WTC11 (cell line): ENCODE measurements around the gene VSNL1. TPM values are rescaled to one million over a fixed set of nuclear protein-coding genes. Genes with fewer than 3 reads are reported as not detected.
A peak's percentile ranks its signal among the peaks of the same experiment; 100 is the strongest.

Source experiments
- ATAC-seq: fragments of 200-7000 bp; cut with Tn5 transposase; 2 replicates; pipeline ENCODE4 v1.10.0; 2021; ENCODE audit warnings: mild to moderate bottlenecking, moderate library complexity
- CTCF ChIA-PET: fragments of 300-600 bp; sonication (Branson Sonifier 250); formaldehyde crosslinking; loops from one replicate; lab custom pipeline; 2021; ENCODE audit warnings: antibody characterized with exemption; lab: Charles Lee
- POLR2A ChIA-PET: fragments of 350-600 bp; sonication (Branson Sonifier 250); formaldehyde crosslinking; loops from one replicate; lab custom pipeline; 2021; ENCODE audit warnings: antibody characterized with exemption; lab: Charles Lee
- DNase-seq: peaks from one replicate; pipeline ENCODE4 v3.0.0; 2021; ENCODE audit warnings: low spot score
- H3K27ac Mint-ChIP-seq: 2 replicates; pipeline ENCODE4 v1.8.0; 2021; ENCODE audit warnings: mixed read lengths
- H3K27me3 Mint-ChIP-seq: 2 replicates; pipeline ENCODE4 v1.8.0; 2021; ENCODE audit warnings: low read depth, mild to moderate bottlenecking, moderate library complexity, mixed read lengths
- H3K36me3 Mint-ChIP-seq: 2 replicates; pipeline ENCODE4 v1.8.0; 2021; ENCODE audit warnings: mixed read lengths
- H3K4me1 Mint-ChIP-seq: 2 replicates; pipeline ENCODE4 v1.8.0; 2022; ENCODE audit warnings: mixed read lengths
- H3K4me3 Mint-ChIP-seq: 2 replicates; pipeline ENCODE4 v1.8.0; 2021; ENCODE audit warnings: mild to moderate bottlenecking, moderate library complexity, mixed read lengths
- H3K9me3 Mint-ChIP-seq: 2 replicates; pipeline ENCODE4 v1.8.0; 2021; ENCODE audit warnings: mixed read lengths
- ARID4B ChIP-seq: sonication (generic); formaldehyde crosslinking; IDR thresholded peaks from 2 replicates; pipeline ENCODE4 v1.8.0; 2023; ENCODE audit warnings: missing genetic modification reagents, mild to moderate bottlenecking, borderline replicate concordance
- CREM ChIP-seq: sonication (generic); formaldehyde crosslinking; IDR thresholded peaks from 2 replicates; pipeline ENCODE4 v1.8.1; 2022; ENCODE audit warnings: mild to moderate bottlenecking, missing genetic modification reagents, moderate library complexity
- EMX1 ChIP-seq: fragments of 250-450 bp; sonication (Bioruptor Pico); IDR thresholded peaks from 2 replicates; pipeline ENCODE4 v1.8.0; 2021; ENCODE audit warnings: mild to moderate bottlenecking
- ETV6 ChIP-seq: sonication (generic); formaldehyde crosslinking; IDR thresholded peaks from 2 replicates; pipeline ENCODE4 v1.8.1; 2022; ENCODE audit warnings: mild to moderate bottlenecking, missing genetic modification reagents
- FOXJ3 ChIP-seq: sonication (generic); formaldehyde crosslinking; IDR thresholded peaks from 2 replicates; pipeline ENCODE4 v1.9.0; 2021; ENCODE audit warnings: missing genetic modification reagents, mild to moderate bottlenecking, borderline replicate concordance
- FOXK1 ChIP-seq: sonication (generic); formaldehyde crosslinking; IDR thresholded peaks from 2 replicates; pipeline ENCODE4 v1.8.0; 2022; ENCODE audit warnings: mild to moderate bottlenecking, moderate library complexity, missing genetic modification reagents
- FOXP4 ChIP-seq: sonication (generic); formaldehyde crosslinking; IDR thresholded peaks from 2 replicates; pipeline ENCODE4 v1.8.0; 2022; ENCODE audit warnings: mild to moderate bottlenecking, missing genetic modification reagents
- GRHL2 ChIP-seq: fragments of 250-450 bp; sonication (Bioruptor Pico); IDR thresholded peaks from 2 replicates; pipeline ENCODE4 v1.8.0; 2022; ENCODE audit warnings: mild to moderate bottlenecking, moderate library complexity; ENCODE audit not compliant: insufficient replicate concordance, severe bottlenecking
- IRF2 ChIP-seq: sonication (generic); formaldehyde crosslinking; IDR thresholded peaks from 2 replicates; pipeline ENCODE4 v1.8.0; 2022; ENCODE audit warnings: low read depth, missing genetic modification reagents, borderline replicate concordance
- KAT7 ChIP-seq: sonication (generic); formaldehyde crosslinking; IDR thresholded peaks from 2 replicates; pipeline ENCODE4 v1.8.1; 2023; ENCODE audit warnings: missing genetic modification reagents, mild to moderate bottlenecking, borderline replicate concordance
- MXD4 ChIP-seq: fragments of 250-450 bp; sonication (Bioruptor Pico); IDR thresholded peaks from 2 replicates; pipeline ENCODE4 v1.8.0; 2021; ENCODE audit warnings: mild to moderate bottlenecking, moderate library complexity, borderline replicate concordance
- MYBL2 ChIP-seq: sonication (generic); formaldehyde crosslinking; IDR thresholded peaks from 2 replicates; pipeline ENCODE4 v1.8.1; 2023; ENCODE audit warnings: mild to moderate bottlenecking, moderate library complexity, missing genetic modification reagents
- OVOL2 ChIP-seq: fragments of 250-450 bp; sonication (Bioruptor Pico); IDR thresholded peaks from 2 replicates; pipeline ENCODE4 v1.9.0; 2021; ENCODE audit warnings: mild to moderate bottlenecking, borderline replicate concordance
- TEAD1 ChIP-seq: sonication (generic); formaldehyde crosslinking; IDR thresholded peaks from 2 replicates; pipeline ENCODE4 v1.8.0; 2022; ENCODE audit warnings: mild to moderate bottlenecking, missing genetic modification reagents
- TP53 ChIP-seq: sonication (generic); formaldehyde crosslinking; IDR thresholded peaks from 2 replicates; pipeline ENCODE4 v1.8.1; 2023; ENCODE audit warnings: mild to moderate bottlenecking, missing genetic modification reagents
- USF2 ChIP-seq: sonication (generic); formaldehyde crosslinking; IDR thresholded peaks from 2 replicates; pipeline ENCODE4 v1.8.1; 2023; ENCODE audit warnings: mild to moderate bottlenecking, missing genetic modification reagents, moderate library complexity
- ZNF416 ChIP-seq: fragments of 250-450 bp; sonication (Bioruptor Pico); IDR thresholded peaks from 2 replicates; pipeline ENCODE4 v1.9.0; 2021; ENCODE audit warnings: mild to moderate bottlenecking, inconsistent platforms
- total RNA-seq: library from RNA; stranded (reverse); gene quantifications from 3 replicates; pipeline ENCODE4 v1.2.3, GENCODE V29; 2021
- TF ChIP-seq, protein P1 (sequence below): sonication (generic); formaldehyde crosslinking; IDR thresholded peaks from 2 replicates; pipeline ENCODE4 v1.8.1; 2023; ENCODE audit warnings: mild to moderate bottlenecking, missing genetic modification reagents
- TF ChIP-seq, protein P2 (sequence below): fragments of 250-450 bp; sonication (Bioruptor Pico); IDR thresholded peaks from 2 replicates; pipeline ENCODE4 v1.9.0; 2021; ENCODE audit warnings: moderate library complexity, mild to moderate bottlenecking, inconsistent platforms, borderline replicate concordance
- TF ChIP-seq, protein P3 (sequence below): sonication (generic); formaldehyde crosslinking; conservative IDR thresholded peaks from 2 replicates; pipeline ENCODE4 v1.8.1; 2023; ENCODE audit warnings: mild to moderate bottlenecking, low read depth, missing genetic modification reagents, moderate library complexity
- TF ChIP-seq, protein P4 (sequence below): sonication (generic); formaldehyde crosslinking; IDR thresholded peaks from 2 replicates; pipeline ENCODE4 v1.8.0; 2022; ENCODE audit warnings: mild to moderate bottlenecking, missing genetic modification reagents

Gene VSNL1
- total RNA-seq, 1 experiment from 2014 or later, result 78.4 TPM

GRCh38 chr2:17540093-17540812 lies at the start of gene VSNL1 (continued):
- TF ChIP-seq USF2 (CRISPR knock-in tag) (peak; percentile 36; the same call in 1 of the 2 replicates), CREM (CRISPR knock-in tag) (0 out of 2 replicates have a peak, but pooled peaks have one; percentile 41), ARID4B (CRISPR knock-in tag) (peak; percentile 25; the same call in 1 of the 2 replicates), MYBL2 (CRISPR knock-in tag) (peak; percentile 78), FOXP4 (0 out of 2 replicates have a peak, but pooled peaks have one; percentile 60)

DNA sequence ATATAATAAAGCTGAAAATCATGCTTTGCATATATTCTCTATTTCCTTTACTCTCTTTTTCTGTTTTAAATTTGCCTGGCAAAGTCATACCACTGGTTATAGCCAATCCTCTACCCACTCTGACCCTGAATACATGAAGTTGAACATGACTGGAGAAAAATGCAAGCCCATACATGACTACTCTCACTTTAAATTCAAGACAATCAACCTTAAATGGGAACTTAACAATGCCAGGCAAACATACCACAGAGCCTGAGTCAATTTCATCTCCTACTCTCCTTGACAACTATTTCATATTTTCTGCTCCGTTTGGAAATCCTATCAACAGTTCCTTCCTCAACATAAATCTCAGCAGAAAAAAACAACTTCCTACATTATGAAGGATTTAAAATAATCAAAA lies 44.9 kb upstream of the VSNL1 start:
- Mint-ChIP-seq H3K36me3 (no peaks in the 10 kb centered on the region), H3K27me3 (no peaks in the 10 kb centered on the region), H3K27ac (no peak overlapping the region), H3K9me3 (no peaks in the 10 kb centered on the region), H3K4me3 (no peak overlapping the region), H3K4me1 (no peaks in the 10 kb centered on the region)
- DNase-seq (no peak), ATAC-seq (no peak)
- ChIA-PET POLR2A (no interaction called here), CTCF (no interaction called here)
- TF ChIP-seq TP53 (CRISPR knock-in tag), result no peak
- no peak for TF ChIP-seq KAT7
- TF ChIP-seq, protein P1, sequence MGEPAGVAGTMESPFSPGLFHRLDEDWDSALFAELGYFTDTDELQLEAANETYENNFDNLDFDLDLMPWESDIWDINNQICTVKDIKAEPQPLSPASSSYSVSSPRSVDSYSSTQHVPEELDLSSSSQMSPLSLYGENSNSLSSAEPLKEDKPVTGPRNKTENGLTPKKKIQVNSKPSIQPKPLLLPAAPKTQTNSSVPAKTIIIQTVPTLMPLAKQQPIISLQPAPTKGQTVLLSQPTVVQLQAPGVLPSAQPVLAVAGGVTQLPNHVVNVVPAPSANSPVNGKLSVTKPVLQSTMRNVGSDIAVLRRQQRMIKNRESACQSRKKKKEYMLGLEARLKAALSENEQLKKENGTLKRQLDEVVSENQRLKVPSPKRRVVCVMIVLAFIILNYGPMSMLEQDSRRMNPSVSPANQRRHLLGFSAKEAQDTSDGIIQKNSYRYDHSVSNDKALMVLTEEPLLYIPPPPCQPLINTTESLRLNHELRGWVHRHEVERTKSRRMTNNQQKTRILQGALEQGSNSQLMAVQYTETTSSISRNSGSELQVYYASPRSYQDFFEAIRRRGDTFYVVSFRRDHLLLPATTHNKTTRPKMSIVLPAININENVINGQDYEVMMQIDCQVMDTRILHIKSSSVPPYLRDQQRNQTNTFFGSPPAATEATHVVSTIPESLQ, result no peak
- TF ChIP-seq EMX1 (CRISPR knock-in tag), result no peak
- TF ChIP-seq OVOL2 (CRISPR knock-in tag), result no peak
- no peak for TF ChIP-seq ETV6
- no peak for TF ChIP-seq MXD4 (CRISPR knock-in tag)
- TF ChIP-seq, protein P2, sequence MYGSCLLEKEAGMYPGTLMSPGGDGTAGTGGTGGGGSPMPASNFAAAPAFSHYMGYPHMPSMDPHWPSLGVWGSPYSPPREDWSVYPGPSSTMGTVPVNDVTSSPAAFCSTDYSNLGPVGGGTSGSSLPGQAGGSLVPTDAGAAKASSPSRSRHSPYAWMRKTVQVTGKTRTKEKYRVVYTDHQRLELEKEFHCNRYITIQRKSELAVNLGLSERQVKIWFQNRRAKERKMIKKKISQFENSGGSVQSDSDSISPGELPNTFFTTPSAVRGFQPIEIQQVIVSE (CRISPR knock-in tag), result no peak
- TF ChIP-seq GRHL2, result no peak
- TF ChIP-seq, protein P3, sequence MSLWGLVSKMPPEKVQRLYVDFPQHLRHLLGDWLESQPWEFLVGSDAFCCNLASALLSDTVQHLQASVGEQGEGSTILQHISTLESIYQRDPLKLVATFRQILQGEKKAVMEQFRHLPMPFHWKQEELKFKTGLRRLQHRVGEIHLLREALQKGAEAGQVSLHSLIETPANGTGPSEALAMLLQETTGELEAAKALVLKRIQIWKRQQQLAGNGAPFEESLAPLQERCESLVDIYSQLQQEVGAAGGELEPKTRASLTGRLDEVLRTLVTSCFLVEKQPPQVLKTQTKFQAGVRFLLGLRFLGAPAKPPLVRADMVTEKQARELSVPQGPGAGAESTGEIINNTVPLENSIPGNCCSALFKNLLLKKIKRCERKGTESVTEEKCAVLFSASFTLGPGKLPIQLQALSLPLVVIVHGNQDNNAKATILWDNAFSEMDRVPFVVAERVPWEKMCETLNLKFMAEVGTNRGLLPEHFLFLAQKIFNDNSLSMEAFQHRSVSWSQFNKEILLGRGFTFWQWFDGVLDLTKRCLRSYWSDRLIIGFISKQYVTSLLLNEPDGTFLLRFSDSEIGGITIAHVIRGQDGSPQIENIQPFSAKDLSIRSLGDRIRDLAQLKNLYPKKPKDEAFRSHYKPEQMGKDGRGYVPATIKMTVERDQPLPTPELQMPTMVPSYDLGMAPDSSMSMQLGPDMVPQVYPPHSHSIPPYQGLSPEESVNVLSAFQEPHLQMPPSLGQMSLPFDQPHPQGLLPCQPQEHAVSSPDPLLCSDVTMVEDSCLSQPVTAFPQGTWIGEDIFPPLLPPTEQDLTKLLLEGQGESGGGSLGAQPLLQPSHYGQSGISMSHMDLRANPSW (CRISPR knock-in tag), result no peak
- no peak for TF ChIP-seq TEAD1 (CRISPR knock-in tag)
- no peak for TF ChIP-seq ZNF416
- no peak for TF ChIP-seq FOXK1 (CRISPR knock-in tag)
- TF ChIP-seq FOXJ3, result no peak
- TF ChIP-seq IRF2 (CRISPR knock-in tag), result no peak
- TF ChIP-seq, protein P4, sequence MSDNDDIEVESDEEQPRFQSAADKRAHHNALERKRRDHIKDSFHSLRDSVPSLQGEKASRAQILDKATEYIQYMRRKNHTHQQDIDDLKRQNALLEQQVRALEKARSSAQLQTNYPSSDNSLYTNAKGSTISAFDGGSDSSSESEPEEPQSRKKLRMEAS (CRISPR knock-in tag), result no peak
